Vagina (tissue), 2 donors: ENCODE measurements around the gene CITED4. TPM values are rescaled to one million over a fixed set of nuclear protein-coding genes. Genes with fewer than 3 reads are reported as not detected.

Source experiments
- DNase-seq, 2 donors: peaks; one replicate each; pipeline ENCODE4 v3.0.0-alpha.2; 2017; ENCODE audit errors: extremely low spot score in 2 of 2
- H3K27ac ChIP-seq: fragments of 200-600 bp; sonication (generic); one replicate; pipeline ENCODE4 v1.5.1; 2019
- H3K27me3 ChIP-seq: fragments of 200-600 bp; sonication (generic); one replicate; pipeline ENCODE4 v1.5.1; 2019
- H3K36me3 ChIP-seq, 2 donors: fragments of 200-600 bp; sonication (generic); one replicate each; pipeline ENCODE4 v1.5.1; 2017 to 2019
- H3K4me1 ChIP-seq: fragments of 200-600 bp; sonication (generic); one replicate; pipeline ENCODE4 v1.5.1; 2019
- H3K4me3 ChIP-seq, 2 donors: fragments of 200-600 bp; sonication (generic); 1 replicate in 1 of 2; 2 replicates in 1 of 2; pipeline ENCODE4 v1.5.1; 2016 to 2019
- H3K9me3 ChIP-seq: fragments of 200-600 bp; sonication (generic); one replicate; pipeline ENCODE4 v1.5.1; 2019
- POLR2A ChIP-seq, 2 donors: fragments of 450-650 bp; IDR thresholded peaks; one replicate each; pipeline ENCODE4 v1.6.1; 2017; ENCODE audit warnings: antibody characterized with exemption in 2 of 2, mild to moderate bottlenecking in 2 of 2, moderate library complexity in 2 of 2
- POLR2AphosphoS5 ChIP-seq, 2 donors: sonication (generic); formaldehyde crosslinking; IDR thresholded peaks; one replicate each; pipeline ENCODE4 v1.9.0; 2017; ENCODE audit warnings: antibody characterized with exemption in 2 of 2, mild to moderate bottlenecking in 2 of 2, low read depth in 1 of 2; ENCODE audit not compliant: insufficient read depth in 1 of 2
- intact Hi-C: fragments of 100-400 bp; cut with DNase I; formaldehyde crosslinking; loops from one replicate; pipeline ENCODE4 v1.15.1; 2023
- total RNA-seq: library from RNA; depleted of rRNA; stranded (reverse); fragments of >200 nt; gene quantifications from one replicate; pipeline ENCODE4 v1.2.3, GENCODE V29; 2016
- TF ChIP-seq, protein P1 (sequence below), 3 experiments: fragments of 450-650 bp in 2 of 3; fragments of 200-600 bp in 1 of 3; sonication (generic) in 1 of 3; IDR thresholded peaks; one replicate each; pipeline ENCODE4 v1.5.1; 2017 to 2019; ENCODE audit warnings: antibody characterized with exemption in 3 of 3, mild to moderate bottlenecking in 2 of 3, moderate library complexity in 2 of 3

The CITED4 gene
- total RNA-seq, 1 donor from 2014 or later: 16.5 TPM

DNA sequence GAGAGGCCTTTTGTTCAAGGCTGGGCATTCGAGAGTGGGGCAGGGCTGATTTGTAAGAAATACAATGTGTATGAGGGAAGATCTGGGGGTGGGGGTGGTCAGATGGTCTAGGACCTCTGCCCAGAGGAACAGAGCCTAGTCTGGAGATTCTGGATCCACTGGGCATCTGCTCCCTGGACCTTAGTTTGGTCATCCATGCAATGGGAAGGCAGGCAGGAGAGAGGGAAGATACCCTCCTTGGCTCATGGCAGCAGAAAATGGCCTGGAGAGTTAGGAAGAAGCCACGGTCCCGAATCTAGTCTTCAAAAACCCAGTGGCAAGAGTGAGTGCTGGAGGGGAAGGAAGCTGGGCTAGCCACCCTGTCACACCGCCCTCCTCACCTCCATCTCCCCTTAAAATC, 38.8 kb downstream of the CITED4 start:
- Histone ChIP-seq H3K4me3 (no peak overlapping the region), H3K9me3 (no peaks in the 10 kb centered on the region), H3K27me3 (no peaks in the 10 kb centered on the region), H3K27ac (no peak overlapping the region), H3K4me1 (peaks cover 3% of the 10 kb centered on the region), H3K36me3 (no peaks in the 10 kb centered on the region)
- intact Hi-C loops: no loop called here
- no peak for TF ChIP-seq POLR2AphosphoS5 (IDR thresholded peaks at IDR 0.05; ENCODE audit: insufficient read depth in 1 of 2, low read depth in 1 of 2)
- TF ChIP-seq, protein P1, sequence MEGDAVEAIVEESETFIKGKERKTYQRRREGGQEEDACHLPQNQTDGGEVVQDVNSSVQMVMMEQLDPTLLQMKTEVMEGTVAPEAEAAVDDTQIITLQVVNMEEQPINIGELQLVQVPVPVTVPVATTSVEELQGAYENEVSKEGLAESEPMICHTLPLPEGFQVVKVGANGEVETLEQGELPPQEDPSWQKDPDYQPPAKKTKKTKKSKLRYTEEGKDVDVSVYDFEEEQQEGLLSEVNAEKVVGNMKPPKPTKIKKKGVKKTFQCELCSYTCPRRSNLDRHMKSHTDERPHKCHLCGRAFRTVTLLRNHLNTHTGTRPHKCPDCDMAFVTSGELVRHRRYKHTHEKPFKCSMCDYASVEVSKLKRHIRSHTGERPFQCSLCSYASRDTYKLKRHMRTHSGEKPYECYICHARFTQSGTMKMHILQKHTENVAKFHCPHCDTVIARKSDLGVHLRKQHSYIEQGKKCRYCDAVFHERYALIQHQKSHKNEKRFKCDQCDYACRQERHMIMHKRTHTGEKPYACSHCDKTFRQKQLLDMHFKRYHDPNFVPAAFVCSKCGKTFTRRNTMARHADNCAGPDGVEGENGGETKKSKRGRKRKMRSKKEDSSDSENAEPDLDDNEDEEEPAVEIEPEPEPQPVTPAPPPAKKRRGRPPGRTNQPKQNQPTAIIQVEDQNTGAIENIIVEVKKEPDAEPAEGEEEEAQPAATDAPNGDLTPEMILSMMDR (IDR thresholded peaks at IDR 0.05): no peak
- TF ChIP-seq POLR2A (IDR thresholded peaks at IDR 0.05): no peak
- no peak for DNase-seq

- no peaks in the 10 kb centered on the region for H3K36me3 ChIP-seq
- H3K27ac ChIP-seq: no peak overlapping the region
- no peak overlapping the region for H3K4me3 ChIP-seq
- H3K4me1 ChIP-seq: peaks cover 7% of the 10 kb centered on the region
- DNase-seq: no peak
- intact Hi-C loops: no loop called here
- TF ChIP-seq POLR2AphosphoS5 (IDR thresholded peaks at IDR 0.05; ENCODE audit: insufficient read depth in 1 of 2, low read depth in 1 of 2) (no peak), POLR2A (IDR thresholded peaks at IDR 0.05) (no peak)
- TF ChIP-seq, protein P1 (IDR thresholded peaks at IDR 0.05): no peak
- H3K9me3 ChIP-seq: no peaks in the 10 kb centered on the region
- no peaks in the 10 kb centered on the region for H3K27me3 ChIP-seq
Observed at GRCh38 chr1:40822890-40823289, 39.3 kb downstream of the CITED4 start.

GRCh38 chr1:40820911-40821693, 41.1 kb downstream of the CITED4 start:
- intact Hi-C loops: no loop called here

GRCh38 chr1:40820251-40820797, 41.8 kb downstream of the CITED4 start:
- TF ChIP-seq, protein P1 (IDR thresholded peaks at IDR 0.05): no peak
- TF ChIP-seq POLR2A (IDR thresholded peaks at IDR 0.05) (no peak), POLR2AphosphoS5 (IDR thresholded peaks at IDR 0.05; ENCODE audit: insufficient read depth in 1 of 2, low read depth in 1 of 2) (no peak)
- no peaks in the 10 kb centered on the region for H3K27me3 ChIP-seq
- DNase-seq: no peak
- no peaks in the 10 kb centered on the region for H3K9me3 ChIP-seq
- intact Hi-C loops: no loop called here
- no peaks in the 10 kb centered on the region for H3K36me3 ChIP-seq
- H3K4me3 ChIP-seq: no peak overlapping the region
- H3K27ac ChIP-seq: no peak overlapping the region
- peaks cover 10% of the 10 kb centered on the region for H3K4me1 ChIP-seq

More at GRCh38 chr1:40820911-40821693, 41.1 kb downstream of the CITED4 start:
- TF ChIP-seq POLR2A (IDR thresholded peaks at IDR 0.05): no peak
- no peak for TF ChIP-seq POLR2AphosphoS5 (IDR thresholded peaks at IDR 0.05; ENCODE audit: insufficient read depth in 1 of 2, low read depth in 1 of 2)
- TF ChIP-seq, protein P1 (IDR thresholded peaks at IDR 0.05): no peak
- Histone ChIP-seq H3K4me3 (no peak overlapping the region), H3K9me3 (no peaks in the 10 kb centered on the region), H3K27me3 (no peaks in the 10 kb centered on the region), H3K4me1 (peaks cover 10% of the 10 kb centered on the region), H3K36me3 (no peaks in the 10 kb centered on the region), H3K27ac (no peak overlapping the region)
- no peak for DNase-seq

GRCh38 chr1:40819101-40819500, 43.1 kb downstream of the CITED4 start:
- Histone ChIP-seq H3K27ac (no peak overlapping the region), H3K27me3 (no peaks in the 10 kb centered on the region), H3K36me3 (no peaks in the 10 kb centered on the region), H3K4me3 (no peak overlapping the region), H3K9me3 (no peaks in the 10 kb centered on the region), H3K4me1 (peaks cover 10% of the 10 kb centered on the region)
- DNase-seq: no peak
- TF ChIP-seq, protein P1 (IDR thresholded peaks at IDR 0.05): no peak
- TF ChIP-seq POLR2AphosphoS5 (IDR thresholded peaks at IDR 0.05; ENCODE audit: insufficient read depth in 1 of 2, low read depth in 1 of 2) (no peak), POLR2A (IDR thresholded peaks at IDR 0.05) (no peak)
- intact Hi-C loops: no loop called here
